Breast epithelium (tissue), 3 donors: ENCODE results near the gene TRIM61.
"Not testable (repeated sequence)": the region's sequence is repeated elsewhere in the genome, so short reads cannot be mapped to it uniquely, and the experiment has no call there.

Source experiments
- CTCF ChIP-seq, 3 donors: fragments of 450-650 bp; IDR thresholded peaks; one replicate each; pipeline ENCODE4 v1.5.1; 2016 to 2017; ENCODE audit warnings: antibody characterized with exemption in 3 of 3, mild to moderate bottlenecking in 3 of 3, moderate library complexity in 3 of 3
- POLR2AphosphoS5 ChIP-seq, 3 donors: sonication (generic); formaldehyde crosslinking; IDR thresholded peaks; one replicate each; pipeline ENCODE4 v1.6.1; 2017; ENCODE audit warnings: antibody characterized with exemption in 3 of 3

GRCh38 chr4:164959421-164959820 lies 18.0 kb downstream of the TRIM61 start:
- TF ChIP-seq CTCF, POLR2AphosphoS5 (IDR thresholded peaks at IDR 0.05): not testable (repeated sequence)
